Epidermal melanocyte (primary cell): ENCODE data around the gene SFRP2.

Experiments used
- DNase-seq: peaks from one replicate; pipeline ENCODE4 v3.0.0; 2011; ENCODE audit warnings: low spot score; ENCODE audit not compliant: insufficient read length

The SFRP2 gene

GRCh38 chr4:153773236-153773690, 15.6 kb downstream of the SFRP2 start:
- no peak for DNase-seq

DNA sequence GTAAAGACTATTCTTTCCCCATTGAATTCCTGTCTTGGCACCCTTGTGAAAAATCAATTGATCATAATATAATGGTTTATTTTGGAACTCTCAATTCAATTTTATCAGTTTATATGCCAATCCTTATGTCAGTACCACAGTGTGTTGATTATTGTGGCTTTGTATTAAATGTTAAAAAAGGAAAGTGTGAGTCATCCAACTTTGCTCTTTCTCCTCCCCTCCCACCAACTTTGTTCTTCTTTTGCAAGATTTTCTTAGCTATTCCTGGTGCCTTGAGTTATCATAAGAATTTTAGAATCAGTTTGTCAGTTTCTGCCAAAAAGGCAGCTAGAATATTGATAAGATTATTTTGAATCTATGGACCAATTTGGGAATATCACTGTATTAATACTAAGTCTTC, 17.8 kb downstream of the SFRP2 start:
- DNase-seq: no peak

GRCh38 chr4:153766758-153767157, 22.1 kb downstream of the SFRP2 start:
- no peak for DNase-seq

GRCh38 chr4:153765894-153766293, 23.0 kb downstream of the SFRP2 start:
- DNase-seq: no peak

DNA sequence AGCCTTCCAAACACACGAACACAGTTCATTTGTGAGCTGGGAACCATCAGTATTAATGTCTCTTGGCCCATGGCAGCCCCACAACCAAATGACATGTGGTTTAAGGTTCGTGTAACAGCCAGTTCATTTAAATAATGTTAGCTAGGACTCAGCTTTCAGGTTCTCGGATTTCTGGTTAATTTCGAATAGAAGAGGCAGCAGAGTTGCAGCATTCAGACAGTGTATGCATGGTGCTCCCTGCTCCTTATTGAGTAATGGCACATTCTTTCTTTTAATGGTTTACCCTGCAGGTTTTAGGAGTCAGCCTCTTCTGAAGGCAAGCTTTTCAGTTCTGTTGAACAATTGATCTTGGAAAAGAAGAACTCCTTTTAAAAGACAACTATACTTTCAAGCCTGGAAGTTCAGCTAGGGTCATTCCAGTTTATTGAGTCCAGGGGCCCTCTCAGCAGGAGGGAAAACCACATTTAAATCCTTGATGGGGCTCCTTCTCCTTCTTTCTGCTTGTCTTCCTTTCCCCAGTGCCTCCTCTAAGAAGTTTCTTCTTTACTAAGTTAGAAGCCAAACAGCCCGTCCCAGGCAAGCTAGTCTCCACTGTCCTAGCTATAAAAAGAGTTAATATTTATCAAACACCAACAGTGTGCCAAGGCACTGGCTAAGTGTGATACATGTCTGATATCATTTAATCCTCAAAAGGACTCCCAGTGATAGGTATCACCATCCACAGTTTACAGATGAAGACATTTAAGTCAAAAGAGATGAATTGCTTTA, 24.1 kb downstream of the SFRP2 start:
- no peak for DNase-seq

- no peak for DNase-seq
These were observed 25.5 kb downstream of the SFRP2 start for GRCh38 chr4:153763404-153763803.

DNA sequence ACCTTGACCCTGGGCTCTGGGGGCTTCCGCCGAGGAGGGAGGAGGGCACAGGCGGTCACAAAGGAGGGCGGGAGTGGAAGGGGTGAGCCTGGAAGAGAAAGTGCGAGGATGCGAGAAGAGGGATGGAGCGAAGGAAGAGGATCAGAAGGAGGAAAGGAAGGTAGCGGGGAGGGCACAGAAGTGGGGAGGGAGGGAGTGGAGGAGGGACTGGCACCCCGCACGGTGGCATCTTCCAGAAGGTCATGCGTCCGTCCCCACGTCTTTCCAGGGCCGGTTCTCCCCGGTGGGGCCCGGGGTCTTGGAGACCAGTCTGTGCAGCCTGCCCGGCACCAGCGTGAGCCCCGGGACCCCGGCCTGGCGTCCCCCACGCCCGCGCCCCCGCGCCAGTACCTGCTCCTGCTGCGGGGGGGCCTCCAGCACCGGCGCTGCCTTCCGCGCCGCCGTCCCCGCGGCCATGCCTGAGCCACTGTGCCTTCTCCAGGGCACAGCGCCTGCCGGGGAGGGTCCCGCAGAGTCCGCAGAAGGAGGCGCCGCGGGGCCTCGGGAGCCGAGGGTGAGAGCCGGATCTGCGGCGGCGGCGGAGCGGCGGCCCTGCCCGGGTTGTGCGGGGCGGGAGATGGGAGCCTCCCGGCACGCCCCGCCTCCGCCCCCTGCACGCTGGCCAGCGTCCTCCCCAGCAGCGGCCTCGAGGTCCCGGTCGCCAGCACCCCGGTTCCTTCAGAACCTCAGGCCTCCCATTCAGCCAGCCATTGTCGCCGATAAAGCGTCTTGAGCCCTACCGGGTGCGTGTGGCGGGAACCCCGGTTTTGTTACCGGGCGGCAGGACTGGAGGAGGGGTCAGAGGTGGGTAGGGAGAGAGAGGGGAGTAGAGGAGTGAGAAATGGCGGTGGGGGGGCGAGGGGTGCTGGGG, 29.2 kb downstream of the SFRP2 start, which contains the start of gene RNF175:
Gene RNF175, minus strand, starts transcription at position 618 of the 910 bp plus-strand sequence. Its CDS starts 162 bp downstream, at position 456.
- DNase-seq: no peak

- no peak for DNase-seq
These were observed 30.0 kb downstream of the SFRP2 start for GRCh38 chr4:153758688-153759406.

- no peak for DNase-seq
These were observed 30.7 kb downstream of the SFRP2 start for GRCh38 chr4:153758136-153758535.

DNA sequence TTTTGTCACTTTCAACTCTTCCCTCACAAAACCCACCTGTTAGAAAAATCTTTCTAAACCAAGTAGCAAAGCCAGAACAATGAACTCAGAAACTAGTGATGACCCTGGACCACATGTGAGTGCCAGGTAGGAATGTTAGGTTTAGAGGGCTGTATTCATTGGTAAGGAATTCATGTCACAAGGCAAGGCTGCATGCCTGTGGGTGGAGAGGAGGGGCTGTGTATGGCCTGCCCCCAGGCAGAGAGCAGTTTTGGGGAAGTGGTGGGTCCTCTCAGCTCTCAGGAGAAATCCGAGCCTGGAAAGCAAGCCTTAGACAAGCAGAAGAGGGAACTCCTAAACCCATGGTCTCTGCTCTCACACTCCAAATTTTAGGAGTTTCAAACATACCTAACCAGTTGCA, 31.5 kb downstream of the SFRP2 start:
- no peak for DNase-seq

GRCh38 chr4:153755186-153755585, 33.7 kb downstream of the SFRP2 start:
- no peak for DNase-seq

DNA sequence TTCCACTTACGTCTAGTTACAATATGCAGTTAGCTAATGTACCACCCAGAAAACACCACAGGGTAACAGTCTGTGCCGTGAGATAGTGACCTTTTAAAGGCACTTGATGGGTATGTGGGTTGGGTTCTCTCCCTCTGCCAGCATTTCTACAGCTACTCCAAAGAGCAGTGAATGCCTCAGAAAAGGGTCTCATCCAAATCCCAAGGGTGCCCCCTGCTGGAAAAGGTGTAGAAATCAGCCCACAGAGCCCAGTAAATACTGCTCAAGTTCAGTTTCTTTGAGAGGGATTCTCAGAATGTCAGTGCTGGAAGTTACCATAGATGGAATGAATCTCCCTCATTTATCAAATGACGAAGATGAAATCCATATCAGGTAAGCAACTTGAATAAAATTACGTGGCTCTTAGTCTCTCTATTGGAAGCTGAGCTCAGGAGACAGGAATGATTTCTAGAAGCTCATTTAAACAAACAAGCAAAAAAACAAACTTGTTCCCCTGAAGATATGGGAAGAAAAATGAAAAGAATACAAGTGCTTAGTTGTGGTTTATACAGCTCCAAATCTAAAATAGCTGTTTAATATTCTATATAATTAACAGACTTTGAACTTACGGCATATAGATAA, 38.6 kb downstream of the SFRP2 start:
- DNase-seq: peak; percentile 69

- no peak for DNase-seq
These were observed 40.5 kb downstream of the SFRP2 start for GRCh38 chr4:153748378-153748777.

DNA sequence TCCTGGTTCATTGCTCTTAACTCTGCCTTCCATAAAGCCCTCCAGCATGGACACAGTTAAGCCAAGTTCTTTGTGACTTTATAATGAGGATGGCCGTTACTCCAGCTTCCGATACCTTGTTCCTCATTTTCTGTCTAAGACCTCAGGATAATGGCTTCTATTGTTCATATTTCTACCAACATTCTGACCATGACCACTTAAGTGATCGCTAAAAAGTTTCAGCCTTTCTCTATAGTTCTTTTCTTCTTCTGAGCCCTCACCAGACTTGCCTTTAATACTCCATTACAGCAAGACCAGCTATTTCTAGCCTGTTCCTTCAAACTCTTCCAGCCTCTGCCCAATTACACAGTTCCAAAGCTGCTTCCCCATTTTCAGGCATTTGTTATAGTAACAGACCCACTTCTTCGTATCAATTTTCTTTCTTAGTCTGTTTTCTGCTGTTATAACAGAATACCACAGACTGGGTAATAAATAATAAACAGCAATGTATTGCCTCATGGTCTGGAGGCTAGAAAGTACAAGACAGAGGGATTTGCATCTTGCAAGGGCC, 41.4 kb downstream of the SFRP2 start:
- no peak for DNase-seq

GRCh38 chr4:153745651-153746050, 43.2 kb downstream of the SFRP2 start:
- DNase-seq: no peak

GRCh38 chr4:153741541-153741940, 47.3 kb downstream of the SFRP2 start:
- DNase-seq: no peak

DNA sequence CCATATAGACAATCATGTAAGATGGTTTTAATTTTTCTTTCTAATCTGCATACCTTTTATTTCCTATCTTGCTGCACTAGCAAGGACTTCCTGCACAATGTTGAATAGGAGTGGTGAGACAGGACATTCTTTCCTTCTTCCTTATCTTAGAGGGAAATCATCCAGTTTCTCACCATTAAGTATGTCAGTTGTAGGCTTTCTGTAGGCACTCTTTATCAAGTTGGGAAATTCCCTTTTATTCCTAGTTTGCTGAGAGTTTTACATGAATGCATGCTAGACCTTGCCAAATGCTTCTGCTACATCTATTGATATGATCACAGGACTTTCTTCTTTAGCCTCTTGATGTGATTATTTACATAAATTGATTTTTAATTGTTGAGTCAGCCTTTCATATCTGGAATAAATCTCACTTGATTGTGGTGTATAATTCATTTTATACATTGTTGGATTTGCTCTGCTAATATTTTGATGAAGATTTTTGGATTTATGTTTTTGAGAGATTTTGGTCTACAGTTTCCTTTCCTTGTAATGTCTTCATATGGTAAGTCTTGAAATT, 52.9 kb downstream of the SFRP2 start:
- no peak for DNase-seq

DNA sequence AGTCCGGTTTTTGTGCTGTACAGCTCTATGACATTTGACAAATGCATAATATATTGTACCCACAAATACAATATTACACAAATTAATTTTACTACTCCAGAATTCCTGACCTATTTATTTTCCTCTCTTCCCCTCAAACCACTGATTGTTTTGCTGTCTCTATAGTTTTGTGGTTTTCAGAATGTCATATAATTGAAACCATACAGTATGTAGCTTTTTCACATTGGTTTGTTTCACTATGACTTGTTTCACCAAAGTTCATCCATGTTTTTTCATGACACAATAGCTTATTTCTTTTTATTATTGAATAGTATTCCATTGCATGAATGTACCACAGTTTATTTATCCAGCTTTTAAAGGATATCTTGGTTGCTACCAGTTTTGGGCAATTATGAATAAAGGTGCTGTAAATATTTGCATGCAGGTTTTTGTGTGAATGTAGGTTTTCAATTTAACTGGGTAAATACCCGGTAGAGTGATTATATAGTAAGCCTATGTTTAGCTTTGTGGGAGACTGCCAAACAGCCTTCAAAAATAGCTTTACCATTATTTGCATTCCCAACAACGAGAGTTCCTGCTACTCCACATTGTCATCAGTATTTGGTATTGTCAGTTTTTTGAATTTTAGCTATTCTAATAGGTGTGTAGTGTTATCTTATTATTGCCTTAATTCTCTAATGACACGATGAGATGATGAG, 55.0 kb downstream of the SFRP2 start:
- no peak for DNase-seq

- DNase-seq: peak; percentile 89
These were observed 57.6 kb downstream of the SFRP2 start for GRCh38 chr4:153731239-153731638.
